SK-N-SH treated with all-trans-retinoic acid at 6 μM for 48 hours (cell line): ENCODE results near the gene HCN2.
A peak's percentile ranks its signal among the peaks of the same experiment; 100 is the strongest.

Experiments
- ATAC-seq: fragments of 200-7000 bp; cut with Tn5 transposase; 3 replicates; pipeline ENCODE4 v1.9.1; 2020; ENCODE audit warnings: mild to moderate bottlenecking, moderate library complexity
- ARNTL ChIP-seq: fragments of 450-650 bp; formaldehyde crosslinking; IDR thresholded peaks from 2 replicates; pipeline ENCODE4 v1.5.0; 2020; ENCODE audit warnings: low read depth, mild to moderate bottlenecking, moderate library complexity, borderline replicate concordance
- CREB5 ChIP-seq: fragments of 250-450 bp; sonication (Bioruptor Pico); IDR thresholded peaks from 2 replicates; pipeline ENCODE4 v1.5.1; 2020; ENCODE audit warnings: low read depth, mild to moderate bottlenecking, moderate library complexity
- CSDC2 ChIP-seq: fragments of 250-450 bp; sonication (Bioruptor Pico); IDR thresholded peaks from 2 replicates; pipeline ENCODE4 v1.5.0; 2020; ENCODE audit warnings: mild to moderate bottlenecking, moderate library complexity
- CSRNP3 ChIP-seq: fragments of 250-450 bp; sonication (Bioruptor Pico); IDR thresholded peaks from 2 replicates; pipeline ENCODE4 v1.5.1; 2021; ENCODE audit warnings: mild to moderate bottlenecking, moderate library complexity
- ESRRG ChIP-seq: fragments of 250-450 bp; sonication (Bioruptor Pico); IDR thresholded peaks from 2 replicates; pipeline ENCODE4 v1.6.1; 2021; ENCODE audit warnings: mild to moderate bottlenecking
- GLIS3 ChIP-seq: fragments of 250-450 bp; sonication (Bioruptor Pico); IDR thresholded peaks from 2 replicates; pipeline ENCODE4 v1.5.0; 2020; ENCODE audit warnings: mild to moderate bottlenecking, moderate library complexity
- ISL1 ChIP-seq: fragments of 250-450 bp; sonication (Bioruptor Pico); IDR thresholded peaks from 2 replicates; pipeline ENCODE4 v2.1.2; 2022; ENCODE audit warnings: mild to moderate bottlenecking, moderate library complexity
- OSR1 ChIP-seq: fragments of 250-450 bp; sonication (Bioruptor Pico); IDR thresholded peaks from 2 replicates; pipeline ENCODE4 v1.8.0; 2022; ENCODE audit warnings: moderate library complexity, mild to moderate bottlenecking, inconsistent platforms
- PATZ1 ChIP-seq: fragments of 250-450 bp; sonication (Bioruptor Pico); IDR thresholded peaks from 2 replicates; pipeline ENCODE4 v1.8.0; 2020; ENCODE audit warnings: mild to moderate bottlenecking, moderate library complexity, borderline replicate concordance
- SNAI2 ChIP-seq: fragments of 250-450 bp; sonication (Bioruptor Pico); IDR thresholded peaks from 2 replicates; pipeline ENCODE4 v1.5.0; 2020; ENCODE audit warnings: mild to moderate bottlenecking, moderate library complexity
- TCF4 ChIP-seq: fragments of 250-450 bp; sonication (Bioruptor Pico); IDR thresholded peaks from 2 replicates; pipeline ENCODE4 v1.8.0; 2021; ENCODE audit warnings: mild to moderate bottlenecking, moderate library complexity, borderline replicate concordance
- TSHZ2 ChIP-seq: fragments of 250-450 bp; sonication (Bioruptor Pico); IDR thresholded peaks from 2 replicates; pipeline ENCODE4 v1.5.0; 2020; ENCODE audit warnings: mild to moderate bottlenecking, moderate library complexity
- ZC3H10 ChIP-seq: fragments of 250-450 bp; sonication (Bioruptor Pico); IDR thresholded peaks from 2 replicates; pipeline ENCODE4 v1.5.1; 2021; ENCODE audit warnings: mild to moderate bottlenecking, moderate library complexity
- ZFP3 ChIP-seq: fragments of 250-450 bp; sonication (Bioruptor Pico); IDR thresholded peaks from 2 replicates; pipeline ENCODE4 v1.5.0; 2020; ENCODE audit warnings: mild to moderate bottlenecking, moderate library complexity
- ZNF565 ChIP-seq: fragments of 450-650 bp; formaldehyde crosslinking; conservative IDR thresholded peaks from 2 replicates; pipeline ENCODE4 v1.5.0; 2020; ENCODE audit warnings: low read depth, mild to moderate bottlenecking, moderate library complexity
- ZNF8 ChIP-seq: fragments of 450-650 bp; formaldehyde crosslinking; IDR thresholded peaks from 2 replicates; pipeline ENCODE4 v1.5.0; 2020; ENCODE audit warnings: mild to moderate bottlenecking, moderate library complexity

Gene HCN2

GRCh38 chr19:622666-623065 lies 33.0 kb downstream of the HCN2 start:
- TF ChIP-seq ZNF565 (no peak), TSHZ2 (CRISPR knock-in tag) (no peak), SNAI2 (no peak), GLIS3 (CRISPR knock-in tag) (no peak), CSRNP3 (no peak), ZC3H10 (CRISPR knock-in tag) (no peak), ISL1 (no peak), ESRRG (CRISPR knock-in tag) (no peak), ZNF8 (CRISPR knock-in tag) (no peak), ARNTL (CRISPR knock-in tag) (no peak), TCF4 (CRISPR knock-in tag) (no peak), CREB5 (CRISPR knock-in tag) (no peak)
- ATAC-seq, result no peak

- TF ChIP-seq TCF4 (CRISPR knock-in tag) (no peak), OSR1 (CRISPR knock-in tag) (no peak), TSHZ2 (CRISPR knock-in tag) (no peak), ZNF8 (CRISPR knock-in tag) (no peak), ESRRG (CRISPR knock-in tag) (no peak), CSDC2 (CRISPR knock-in tag) (no peak), ZFP3 (CRISPR knock-in tag) (no peak)
- no peak for ATAC-seq
These were observed 33.7 kb downstream of the HCN2 start for GRCh38 chr19:623175-623916.

- ATAC-seq, result peak; percentile 72
- TF ChIP-seq ARNTL (CRISPR knock-in tag) (no peak), PATZ1 (CRISPR knock-in tag) (no peak)
These were observed 34.3 kb downstream of the HCN2 start for GRCh38 chr19:623974-624373.
